ENCODE measurements around the gene VAT1L.

DNA sequence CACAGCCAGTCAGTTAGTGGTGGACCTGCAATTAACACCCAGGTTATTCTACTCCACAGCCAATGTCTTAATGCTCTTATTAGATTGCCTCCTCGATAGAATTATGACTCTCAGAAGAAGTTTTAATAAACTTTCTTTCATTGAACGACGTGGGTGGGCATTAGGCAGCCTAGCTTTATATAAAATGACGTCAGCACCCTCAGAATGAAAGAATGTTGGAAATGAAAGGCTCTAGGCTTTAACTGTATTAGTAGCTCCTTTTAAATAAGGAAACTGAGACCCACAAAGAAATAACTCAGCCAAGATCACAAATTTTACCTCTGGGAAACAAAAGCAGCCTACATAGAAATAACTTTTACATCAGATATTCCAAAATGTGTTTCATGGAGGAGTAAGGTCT, 142.7 kb downstream of the VAT1L start:
- TF ChIP-seq POLR2A (IDR thresholded peaks at IDR 0.05), result no peak
- TF ChIP-seq, protein P1, sequence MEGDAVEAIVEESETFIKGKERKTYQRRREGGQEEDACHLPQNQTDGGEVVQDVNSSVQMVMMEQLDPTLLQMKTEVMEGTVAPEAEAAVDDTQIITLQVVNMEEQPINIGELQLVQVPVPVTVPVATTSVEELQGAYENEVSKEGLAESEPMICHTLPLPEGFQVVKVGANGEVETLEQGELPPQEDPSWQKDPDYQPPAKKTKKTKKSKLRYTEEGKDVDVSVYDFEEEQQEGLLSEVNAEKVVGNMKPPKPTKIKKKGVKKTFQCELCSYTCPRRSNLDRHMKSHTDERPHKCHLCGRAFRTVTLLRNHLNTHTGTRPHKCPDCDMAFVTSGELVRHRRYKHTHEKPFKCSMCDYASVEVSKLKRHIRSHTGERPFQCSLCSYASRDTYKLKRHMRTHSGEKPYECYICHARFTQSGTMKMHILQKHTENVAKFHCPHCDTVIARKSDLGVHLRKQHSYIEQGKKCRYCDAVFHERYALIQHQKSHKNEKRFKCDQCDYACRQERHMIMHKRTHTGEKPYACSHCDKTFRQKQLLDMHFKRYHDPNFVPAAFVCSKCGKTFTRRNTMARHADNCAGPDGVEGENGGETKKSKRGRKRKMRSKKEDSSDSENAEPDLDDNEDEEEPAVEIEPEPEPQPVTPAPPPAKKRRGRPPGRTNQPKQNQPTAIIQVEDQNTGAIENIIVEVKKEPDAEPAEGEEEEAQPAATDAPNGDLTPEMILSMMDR (IDR thresholded peaks at IDR 0.05 in 8 of 11, conservative IDR thresholded peaks at IDR 0.05 in 3 of 11), result no peak

All from spleen (tissue), 7 donors.